KMS-11 (cell line): ENCODE measurements around the gene CACNA1E.

ENCODE experiments used
- H2AFZ ChIP-seq: fragments of 200-600 bp; sonication (generic); 2 replicates; pipeline ENCODE4 v1.6.1; 2016; ENCODE audit warnings: antibody characterized with exemption, mixed run types, low read depth
- H3K27ac ChIP-seq: fragments of 200-600 bp; sonication (generic); 2 replicates; pipeline ENCODE4 v1.6.1; 2016; ENCODE audit warnings: mild to moderate bottlenecking, mixed run types
- H3K27me3 ChIP-seq: fragments of 200-600 bp; sonication (generic); 2 replicates; pipeline ENCODE4 v1.6.1; 2017; ENCODE audit warnings: mild to moderate bottlenecking, low read depth, mixed run types, moderate library complexity; ENCODE audit not compliant: insufficient read depth
- H3K36me3 ChIP-seq: fragments of 200-600 bp; sonication (generic); 2 replicates; pipeline ENCODE4 v1.6.1; 2017; ENCODE audit warnings: mild to moderate bottlenecking, mixed run types; ENCODE audit not compliant: insufficient read depth
- H3K4me1 ChIP-seq: fragments of 200-600 bp; sonication (generic); 2 replicates; pipeline ENCODE4 v1.6.1; 2016; ENCODE audit warnings: mild to moderate bottlenecking, low read depth, mixed run types; ENCODE audit not compliant: poor library complexity, severe bottlenecking
- H3K4me2 ChIP-seq: fragments of 200-600 bp; sonication (generic); 2 replicates; pipeline ENCODE4 v1.7.0; 2016; ENCODE audit warnings: mild to moderate bottlenecking, mixed run types
- H3K4me3 ChIP-seq: fragments of 200-600 bp; sonication (generic); IDR thresholded peaks from 2 replicates; pipeline ENCODE4 v1.6.1; 2017; ENCODE audit warnings: low read depth, low read length, mixed read lengths; ENCODE audit not compliant: insufficient read depth
- H3K79me2 ChIP-seq: fragments of 200-600 bp; sonication (generic); 2 replicates; pipeline ENCODE4 v1.6.1; 2016; ENCODE audit warnings: low read depth, mixed run types; ENCODE audit not compliant: insufficient read depth
- H3K9ac ChIP-seq: fragments of 200-600 bp; sonication (generic); 2 replicates; pipeline ENCODE4 v1.6.1; 2016; ENCODE audit warnings: mild to moderate bottlenecking, mixed run types
- H4K20me1 ChIP-seq: fragments of 200-600 bp; sonication (generic); 2 replicates; pipeline ENCODE4 v1.6.1; 2016; ENCODE audit warnings: mild to moderate bottlenecking, mixed run types; ENCODE audit not compliant: insufficient read depth
- CTCF ChIP-seq: fragments of 200-600 bp; sonication (generic); conservative IDR thresholded peaks from 2 replicates; pipeline ENCODE4 v1.6.1; 2017; ENCODE audit warnings: low read depth, mild to moderate bottlenecking, antibody characterized with exemption, low read length, moderate library complexity, mixed read lengths

CACNA1E gene

GRCh38 chr1:181601186-181601950, 118.1 kb downstream of the CACNA1E start:
- Histone ChIP-seq H3K4me1 (no peaks in the 10 kb centered on the region), H3K79me2 (no peaks in the 10 kb centered on the region), H3K9ac (no peak overlapping the region), H3K27me3 (no peaks in the 10 kb centered on the region), H3K4me3 (no peak overlapping the region), H3K4me2 (no peak overlapping the region), H3K36me3 (no peaks in the 10 kb centered on the region), H3K27ac (no peak overlapping the region), H4K20me1 (no peaks in the 10 kb centered on the region), H2AFZ (no peak overlapping the region)
- TF ChIP-seq CTCF = no peak

- H3K4me3 ChIP-seq = no peak overlapping the region
- H3K27me3 ChIP-seq = no peaks in the 10 kb centered on the region
- no peak overlapping the region for H3K4me2 ChIP-seq
- no peaks in the 10 kb centered on the region for H3K79me2 ChIP-seq
- no peak overlapping the region for H3K27ac ChIP-seq
- no peak for TF ChIP-seq CTCF
- H3K9ac ChIP-seq = no peak overlapping the region
- H2AFZ ChIP-seq = no peak overlapping the region
- no peaks in the 10 kb centered on the region for H3K4me1 ChIP-seq
- H3K36me3 ChIP-seq = no peaks in the 10 kb centered on the region
- H4K20me1 ChIP-seq = no peaks in the 10 kb centered on the region
Observed at GRCh38 chr1:181603735-181604410, 120.6 kb downstream of the CACNA1E start.

- Histone ChIP-seq H3K4me3 (no peak overlapping the region), H3K27ac (no peak overlapping the region), H3K4me1 (no peaks in the 10 kb centered on the region), H3K9ac (no peak overlapping the region), H3K79me2 (no peaks in the 10 kb centered on the region), H3K36me3 (no peaks in the 10 kb centered on the region), H4K20me1 (no peaks in the 10 kb centered on the region), H3K4me2 (no peak overlapping the region), H2AFZ (no peak overlapping the region), H3K27me3 (no peaks in the 10 kb centered on the region)
- no peak for TF ChIP-seq CTCF
Observed at GRCh38 chr1:181604482-181605249, 121.3 kb downstream of the CACNA1E start.

- Histone ChIP-seq H2AFZ (no peak overlapping the region), H3K36me3 (no peaks in the 10 kb centered on the region), H3K79me2 (no peaks in the 10 kb centered on the region), H3K4me1 (no peaks in the 10 kb centered on the region), H3K4me3 (no peak overlapping the region), H3K9ac (no peak overlapping the region), H4K20me1 (no peaks in the 10 kb centered on the region), H3K27ac (no peak overlapping the region), H3K4me2 (no peak overlapping the region), H3K27me3 (no peaks in the 10 kb centered on the region)
- TF ChIP-seq CTCF = no peak
Observed at GRCh38 chr1:181607524-181607923, 124.2 kb downstream of the CACNA1E start.
